Heart right ventricle (tissue), 16 donors: ENCODE measurements around the gene KRI1. TPM values are rescaled to one million over a fixed set of nuclear protein-coding genes. Genes with fewer than 3 reads are reported as not detected.

Experiments used
- ATAC-seq, 8 donors: fragments of 200-7000 bp; cut with Tn5 transposase; one replicate each; pipeline ENCODE4 v1.9.1; 2020; ENCODE audit warnings: mild to moderate bottlenecking in 8 of 8, moderate library complexity in 8 of 8, moderate number of reproducible peaks in 1 of 8
- DNase-seq, 2 donors: peaks; one replicate each; pipeline ENCODE4 v3.0.0-alpha.2; 2020
- H3K27ac ChIP-seq, 10 donors: fragments of 200-600 bp; sonication (generic) in 2 of 10; one replicate each; pipeline versions ENCODE4 v1.5.0 to v1.8.0; 2020 to 2022; ENCODE audit warnings: mild to moderate bottlenecking in 3 of 10
- H3K27me3 ChIP-seq, 7 donors: fragments of 200-600 bp; one replicate each; pipeline ENCODE4 v1.8.0; 2021 to 2022; ENCODE audit warnings: mild to moderate bottlenecking in 2 of 7
- H3K36me3 ChIP-seq, 9 donors: fragments of 200-600 bp; sonication (generic) in 1 of 9; one replicate each; pipeline versions ENCODE4 v1.5.0 to v1.8.0; 2020 to 2022; ENCODE audit warnings: mild to moderate bottlenecking in 2 of 9
- H3K4me1 ChIP-seq, 9 donors: fragments of 200-600 bp; sonication (generic) in 1 of 9; one replicate each; pipeline versions ENCODE4 v1.5.0 to v1.8.0; 2020 to 2022; ENCODE audit warnings: mild to moderate bottlenecking in 4 of 9
- H3K4me3 ChIP-seq, 10 donors: fragments of 200-600 bp; sonication (generic) in 2 of 10; one replicate each; pipeline versions ENCODE4 v1.5.0 to v1.8.0; 2020 to 2022; ENCODE audit warnings: mild to moderate bottlenecking in 7 of 10, moderate library complexity in 2 of 10
- H3K9me3 ChIP-seq, 11 donors: fragments of 200-600 bp in 10 of 11; sonication (generic) in 2 of 11; one replicate each; pipeline versions ENCODE4 v1.5.0 to v1.8.0; 2013 to 2022; ENCODE audit warnings: mild to moderate bottlenecking in 2 of 11, control low read depth in 1 of 11, moderate library complexity in 1 of 11
- WGBS, 2 donors: extraction: QIAGEN DNeasy Blood & Tissue Kit; methylation state at CpG; one replicate each; pipeline ENCODE4 v1.1.7; 2013; ENCODE audit warnings: inconsistent platforms in 1 of 2; 5-methylcytosine and 5-hydroxymethylcytosine counted together
- intact Hi-C, 10 donors: fragments of 100-400 bp; cut with DNase I; formaldehyde crosslinking; loops; one replicate each; pipeline versions ENCODE4 v1.11.1 to v1.14.2; 2022
- polyA plus RNA-seq, 2 donors: library from polyadenylated mRNA; stranded (reverse); fragments of 200-250 nt; gene quantifications; one replicate each; pipeline ENCODE4 v1.2.3, GENCODE V29; 2013
- total RNA-seq, 10 donors: library from RNA; stranded (reverse); fragmentation: NEBNext Ultra II Directional in 3 of 10; extraction: Animal tissue kit (Norgen Biotek cat#: 25700) in 3 of 10; gene quantifications; one replicate each; pipeline versions ENCODE4 v1.2.1 to v1.2.4, GENCODE V29; 2021 to 2023
- TF ChIP-seq, protein P1 (sequence below), 9 donors: fragments of 200-600 bp; sonication (generic) in 2 of 9; IDR thresholded peaks; one replicate each; pipeline versions ENCODE4 v1.5.0 to v1.8.0; 2021 to 2022; ENCODE audit warnings: antibody characterized with exemption in 9 of 9, mild to moderate bottlenecking in 5 of 9, moderate library complexity in 1 of 9
- donor health status: Arrhythmogenic right ventricular cardiomyopathy.
- donor health status: ischemic (EF 13 %, LVEDD 7.1; RV severe dilation, severe dysfunction).
- donor health status: healthy with polysubstance abuse.
- donor health status: DM: no; HTN: yes; CAD: no.
- donor health status: DM: no; HTN: no; CAD: no.
- donor health status: ischemic (EF 25% LVEDD 6.9; RV normal size, moderate dysfunction).
- donor health status: ischemic (EF 25% LVEDD 5.7; RV mildly dilated, moderate dysfunction).
- donor health status: healthy.
- donor health status: DM: yes; HTN: yes; CAD: no.
- donor health status: Ischemic cardiomyopathy.
- donor health status: ischemic (EF 35%, LVEDD 5.7; RV mildly dilated, moderate dysfunction).
- donor health status: nonischemic (EF 11% LVEDD 7.7; RV severe dilation, severe dysfunction).
- donor health status: DM: yes; HTN: yes; CAD: no.
- donor health status: PGD.
- donor health status: ischemic (EF 29% LVEDD 5.4; RV normal size, mild dysfunction).
- donor health status: nonischemic (EF 23%, LVEDD 6.1; RV moderate dilation, normal function).

Gene KRI1
- total and polyA plus RNA-seq, 12 donors: 8.4 to 17.5 (median 10.7) TPM

- Histone ChIP-seq H3K4me3 (no peak overlapping the region), H3K36me3 (no peaks in the 10 kb centered on the region), H3K27ac (no peak overlapping the region), H3K4me1 (peaks cover 7 to 34% (median 16%) of the 10 kb centered on the region in 9 donors), H3K9me3 (no peaks in the 10 kb centered on the region), H3K27me3 (peaks cover 12 to 90% (median 84%) of the 10 kb centered on the region in 7 donors)
- no peak for DNase-seq
- WGBS, 2 donors: 79 to 81% methylated on average over 7 of the region's 7 CpGs
- intact Hi-C loops: no loop called here
- TF ChIP-seq, protein P1, sequence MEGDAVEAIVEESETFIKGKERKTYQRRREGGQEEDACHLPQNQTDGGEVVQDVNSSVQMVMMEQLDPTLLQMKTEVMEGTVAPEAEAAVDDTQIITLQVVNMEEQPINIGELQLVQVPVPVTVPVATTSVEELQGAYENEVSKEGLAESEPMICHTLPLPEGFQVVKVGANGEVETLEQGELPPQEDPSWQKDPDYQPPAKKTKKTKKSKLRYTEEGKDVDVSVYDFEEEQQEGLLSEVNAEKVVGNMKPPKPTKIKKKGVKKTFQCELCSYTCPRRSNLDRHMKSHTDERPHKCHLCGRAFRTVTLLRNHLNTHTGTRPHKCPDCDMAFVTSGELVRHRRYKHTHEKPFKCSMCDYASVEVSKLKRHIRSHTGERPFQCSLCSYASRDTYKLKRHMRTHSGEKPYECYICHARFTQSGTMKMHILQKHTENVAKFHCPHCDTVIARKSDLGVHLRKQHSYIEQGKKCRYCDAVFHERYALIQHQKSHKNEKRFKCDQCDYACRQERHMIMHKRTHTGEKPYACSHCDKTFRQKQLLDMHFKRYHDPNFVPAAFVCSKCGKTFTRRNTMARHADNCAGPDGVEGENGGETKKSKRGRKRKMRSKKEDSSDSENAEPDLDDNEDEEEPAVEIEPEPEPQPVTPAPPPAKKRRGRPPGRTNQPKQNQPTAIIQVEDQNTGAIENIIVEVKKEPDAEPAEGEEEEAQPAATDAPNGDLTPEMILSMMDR (IDR thresholded peaks at IDR 0.05): no peak
- ATAC-seq: no peak
These were observed 52.6 kb downstream of the KRI1 start for GRCh38 chr19:10513223-10513622.

GRCh38 chr19:10510301-10510802 is 55.5 kb downstream of the KRI1 start:
- DNase-seq (no peak), ATAC-seq (no peak)
- Histone ChIP-seq H3K4me1 (peaks cover 0 to 25% (median 0%) of the 10 kb centered on the region in 9 donors), H3K9me3 (no peaks in the 10 kb centered on the region), H3K36me3 (no peaks in the 10 kb centered on the region), H3K4me3 (no peak overlapping the region), H3K27me3 (peaks cover 12 to 62% (median 57%) of the 10 kb centered on the region in 7 donors), H3K27ac (no peak overlapping the region)
- TF ChIP-seq, protein P1 (IDR thresholded peaks at IDR 0.05): peak; percentile 32 to 75 (median 61)
- intact Hi-C loops: no loop called here
- WGBS, 2 donors: 6 to 8% methylated on average over 15 of the region's 15 CpGs

GRCh38 chr19:10508707-10509106 is 57.1 kb downstream of the KRI1 start:
- no peak overlapping the region for H3K27ac ChIP-seq
- no peaks in the 10 kb centered on the region for H3K9me3 ChIP-seq
- H3K36me3 ChIP-seq: no peaks in the 10 kb centered on the region
- H3K27me3 ChIP-seq: peaks cover under 1 to 45% (median 41%) of the 10 kb centered on the region in 7 donors
- intact Hi-C loops: loop anchor here in 4 of 10 donors (5.0 to 10.0 kb wide), 2 partner anchors 34 to 56 kb away; partner anchors contain the start of genes CDKN2D (in 4 of the 4), KRI1 (in 4 of the 4) and ATG4D (in 1 of the 4)
- H3K4me1 ChIP-seq: peaks cover 0 to 14% (median 0%) of the 10 kb centered on the region in 9 donors
- ATAC-seq (no peak), DNase-seq (no peak)
- WGBS, 2 donors: 90 to 94% methylated on average over 3 of the region's 3 CpGs
- H3K4me3 ChIP-seq: no peak overlapping the region
- TF ChIP-seq, protein P1 (IDR thresholded peaks at IDR 0.05): no peak

GRCh38 chr19:10508036-10508435 is 57.8 kb downstream of the KRI1 start:
- no peak overlapping the region for H3K4me3 ChIP-seq
- TF ChIP-seq, protein P1 (IDR thresholded peaks at IDR 0.05): no peak
- ATAC-seq (no peak), DNase-seq (no peak)
- H3K36me3 ChIP-seq: no peaks in the 10 kb centered on the region
- peaks cover 0 to 38% (median 34%) of the 10 kb centered on the region in 7 donors for H3K27me3 ChIP-seq
- intact Hi-C loops: loop anchor here in 4 of 10 donors (5.0 to 10.0 kb wide), 2 partner anchors 34 to 57 kb away; partner anchors contain the start of genes CDKN2D (in 4 of the 4), KRI1 (in 4 of the 4) and ATG4D (in 1 of the 4)
- no peak overlapping the region for H3K27ac ChIP-seq
- WGBS, 2 donors: 83 to 90% methylated on average over 15 to 16 of the region's 16 CpGs
- H3K4me1 ChIP-seq: peaks cover 0 to 20% (median 4%) of the 10 kb centered on the region in 9 donors
- no peaks in the 10 kb centered on the region for H3K9me3 ChIP-seq
